Activated T-cell treated with anti-CD3 and anti-CD28 coated beads for 1 hour (primary cell): ENCODE measurements around the gene MED9.

Experiments used
- DNase-seq: peaks from one replicate; pipeline ENCODE4 v3.0.0-alpha.2; 2020; ENCODE audit warnings: low read depth

The MED9 gene

GRCh38 chr17:17516941-17517720, 40.3 kb downstream of the MED9 start:
- no peak for DNase-seq

GRCh38 chr17:17518014-17518413, 41.2 kb downstream of the MED9 start:
- DNase-seq = no peak

GRCh38 chr17:17518951-17519350, 42.2 kb downstream of the MED9 start:
- no peak for DNase-seq

GRCh38 chr17:17519886-17520285, 43.1 kb downstream of the MED9 start:
- no peak for DNase-seq

GRCh38 chr17:17520599-17521232, 43.9 kb downstream of the MED9 start:
- no peak for DNase-seq

GRCh38 chr17:17523001-17523730, 46.4 kb downstream of the MED9 start:
- no peak for DNase-seq

GRCh38 chr17:17523731-17524490, 47.1 kb downstream of the MED9 start:
- DNase-seq = no peak

- no peak for DNase-seq
Measured at GRCh38 chr17:17525311-17525710, 48.5 kb downstream of the MED9 start.

- no peak for DNase-seq
Measured at GRCh38 chr17:17525956-17526355, 49.2 kb downstream of the MED9 start.

- DNase-seq = no peak
Measured at GRCh38 chr17:17526369-17526768, 49.6 kb downstream of the MED9 start.

GRCh38 chr17:17527534-17527933, 50.7 kb downstream of the MED9 start:
- no peak for DNase-seq

- no peak for DNase-seq
Measured at GRCh38 chr17:17527956-17528500, 51.2 kb downstream of the MED9 start.

GRCh38 chr17:17528696-17529652, 52.2 kb downstream of the MED9 start:
- DNase-seq = no peak

GRCh38 chr17:17531156-17531555, 54.4 kb downstream of the MED9 start:
- no peak for DNase-seq

- no peak for DNase-seq
Measured at GRCh38 chr17:17532991-17533390, 56.2 kb downstream of the MED9 start.

- no peak for DNase-seq
Measured at GRCh38 chr17:17533901-17534441, 57.2 kb downstream of the MED9 start.

GRCh38 chr17:17535957-17536356, 59.2 kb downstream of the MED9 start:
- no peak for DNase-seq

GRCh38 chr17:17536702-17537101, 59.9 kb downstream of the MED9 start:
- DNase-seq = no peak

GRCh38 chr17:17537311-17538099, 60.7 kb downstream of the MED9 start:
- no peak for DNase-seq
